ENCODE data around the gene KRT77. TPM values are rescaled to one million over a fixed set of nuclear protein-coding genes. Genes with fewer than 3 reads are reported as not detected.

The KRT77 gene
- total RNA-seq, 4 donors from 2014 or later = 122 to 659 (median 243) TPM

DNA sequence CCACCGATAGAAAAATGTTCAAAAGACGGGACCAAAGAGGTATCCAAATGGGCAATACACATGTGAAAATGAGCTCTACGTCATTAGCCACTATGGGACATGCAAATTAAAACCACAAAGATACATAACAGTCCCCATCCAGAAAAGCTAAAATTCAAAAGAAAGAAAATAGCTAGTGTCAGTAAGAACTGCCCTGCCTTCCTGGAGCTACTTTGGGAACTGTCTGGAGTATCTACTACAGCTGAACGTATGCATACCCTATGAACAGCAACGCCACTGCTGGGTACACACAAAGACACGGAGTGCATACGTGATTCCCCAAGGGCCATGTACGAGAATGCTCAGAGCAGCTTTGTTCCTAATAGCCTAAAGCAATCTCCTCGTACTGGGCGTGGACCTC lies 25.8 kb upstream of the KRT77 start:
- no peak overlapping the region for H3K4me3 ChIP-seq (ENCODE audit: low read depth, poor library complexity, severe bottlenecking)
- WGBS, 2 donors = 59 to 60% methylated on average over 10 of the region's 10 CpGs
- no peak for DNase-seq (ENCODE audit: low spot score in 2 of 2)
- intact Hi-C loops (cut with DNase I; ENCODE audit: low total_unique reads) = no loop called here
- TF ChIP-seq POLR2A (IDR thresholded peaks at IDR 0.05) = no peak
- TF ChIP-seq, protein P1, sequence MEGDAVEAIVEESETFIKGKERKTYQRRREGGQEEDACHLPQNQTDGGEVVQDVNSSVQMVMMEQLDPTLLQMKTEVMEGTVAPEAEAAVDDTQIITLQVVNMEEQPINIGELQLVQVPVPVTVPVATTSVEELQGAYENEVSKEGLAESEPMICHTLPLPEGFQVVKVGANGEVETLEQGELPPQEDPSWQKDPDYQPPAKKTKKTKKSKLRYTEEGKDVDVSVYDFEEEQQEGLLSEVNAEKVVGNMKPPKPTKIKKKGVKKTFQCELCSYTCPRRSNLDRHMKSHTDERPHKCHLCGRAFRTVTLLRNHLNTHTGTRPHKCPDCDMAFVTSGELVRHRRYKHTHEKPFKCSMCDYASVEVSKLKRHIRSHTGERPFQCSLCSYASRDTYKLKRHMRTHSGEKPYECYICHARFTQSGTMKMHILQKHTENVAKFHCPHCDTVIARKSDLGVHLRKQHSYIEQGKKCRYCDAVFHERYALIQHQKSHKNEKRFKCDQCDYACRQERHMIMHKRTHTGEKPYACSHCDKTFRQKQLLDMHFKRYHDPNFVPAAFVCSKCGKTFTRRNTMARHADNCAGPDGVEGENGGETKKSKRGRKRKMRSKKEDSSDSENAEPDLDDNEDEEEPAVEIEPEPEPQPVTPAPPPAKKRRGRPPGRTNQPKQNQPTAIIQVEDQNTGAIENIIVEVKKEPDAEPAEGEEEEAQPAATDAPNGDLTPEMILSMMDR (IDR thresholded peaks at IDR 0.05) = no peak

DNA sequence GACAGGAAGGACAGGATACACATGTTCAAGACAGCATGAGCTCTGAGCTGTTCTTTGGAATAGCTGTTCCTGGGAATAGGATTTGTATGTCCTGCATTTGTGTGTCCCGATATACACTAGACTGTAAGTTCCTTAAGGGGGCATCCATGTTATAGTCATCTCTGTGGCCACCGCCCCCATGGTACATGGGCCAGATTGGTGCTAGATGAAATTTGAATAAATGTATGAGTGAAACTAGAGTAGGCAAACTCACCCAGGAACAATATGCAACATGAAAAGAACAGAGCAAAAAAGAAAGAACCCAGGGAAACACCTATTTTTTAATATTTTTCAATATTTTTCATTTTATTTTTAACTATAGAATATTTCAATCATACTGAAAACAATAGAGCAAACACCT lies 25.1 kb upstream of the KRT77 start:
- H3K4me3 ChIP-seq (ENCODE audit: low read depth, poor library complexity, severe bottlenecking) = no peak overlapping the region
- WGBS, 2 donors = 90 to 92% methylated on average over 2 of the region's 2 CpGs
- intact Hi-C loops (cut with DNase I; ENCODE audit: low total_unique reads) = no loop called here
- no peak for DNase-seq (ENCODE audit: low spot score in 2 of 2)
- TF ChIP-seq POLR2A (IDR thresholded peaks at IDR 0.05) = no peak
- TF ChIP-seq, protein P1 (IDR thresholded peaks at IDR 0.05) = no peak

- intact Hi-C loops (cut with DNase I; ENCODE audit: low total_unique reads) = no loop called here
- DNase-seq (ENCODE audit: low spot score in 2 of 2) = no peak
- TF ChIP-seq, protein P1 (IDR thresholded peaks at IDR 0.05) = no peak
- no peak for TF ChIP-seq POLR2A (IDR thresholded peaks at IDR 0.05)
- H3K4me3 ChIP-seq (ENCODE audit: low read depth, poor library complexity, severe bottlenecking) = no peak overlapping the region
- WGBS, 2 donors = 80 to 85% methylated on average over 4 of the region's 4 CpGs
Measured at GRCh38 chr12:52727037-52727436, 23.7 kb upstream of the KRT77 start.

- intact Hi-C loops (cut with DNase I; ENCODE audit: low total_unique reads) = no loop called here
- TF ChIP-seq POLR2A (IDR thresholded peaks at IDR 0.05) = no peak
- TF ChIP-seq, protein P1 (IDR thresholded peaks at IDR 0.05) = no peak
- 57 to 69% methylated on average over 2 of the region's 2 CpGs for whole genome bisulfite sequencing, 2 donors
- no peak for DNase-seq (ENCODE audit: low spot score in 2 of 2)
- H3K4me3 ChIP-seq (ENCODE audit: low read depth, poor library complexity, severe bottlenecking) = no peak overlapping the region
Measured at GRCh38 chr12:52726451-52726850, 23.1 kb upstream of the KRT77 start.

DNA sequence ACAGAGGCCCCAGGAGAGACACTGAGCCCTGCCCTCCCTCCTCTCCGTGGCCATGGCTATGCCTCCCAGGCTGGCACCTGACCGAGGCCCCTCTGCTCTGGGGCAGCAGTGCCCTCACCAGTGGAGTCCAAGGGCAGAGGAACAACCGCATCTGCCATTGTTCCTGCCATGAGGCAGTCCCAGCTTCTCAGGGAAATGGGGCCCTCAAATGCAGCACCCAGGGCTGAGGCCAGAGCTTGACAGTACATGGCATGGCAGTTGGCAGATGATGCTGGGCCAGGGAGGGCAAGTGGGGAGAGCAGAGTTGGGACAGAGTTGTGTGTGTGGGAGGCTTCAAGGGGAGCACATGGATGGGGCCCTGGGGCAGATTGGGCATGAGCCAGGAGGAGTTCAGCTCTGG lies 21.1 kb upstream of the KRT77 start:
- TF ChIP-seq, protein P1 (IDR thresholded peaks at IDR 0.05) = no peak
- no peak for TF ChIP-seq POLR2A (IDR thresholded peaks at IDR 0.05)
- WGBS, 2 donors = 65 to 97% methylated on average over 3 of the region's 3 CpGs
- no peak for DNase-seq (ENCODE audit: low spot score in 2 of 2)
- intact Hi-C loops (cut with DNase I; ENCODE audit: low total_unique reads) = no loop called here
- H3K4me3 ChIP-seq (ENCODE audit: low read depth, poor library complexity, severe bottlenecking) = no peak overlapping the region

- no peak overlapping the region for H3K4me3 ChIP-seq (ENCODE audit: low read depth, poor library complexity, severe bottlenecking)
- WGBS, 2 donors = 68 to 76% methylated on average over 2 of the region's 2 CpGs
- TF ChIP-seq, protein P1 (IDR thresholded peaks at IDR 0.05) = no peak
- TF ChIP-seq POLR2A (IDR thresholded peaks at IDR 0.05) = no peak
- intact Hi-C loops (cut with DNase I; ENCODE audit: low total_unique reads) = no loop called here
- no peak for DNase-seq (ENCODE audit: low spot score in 2 of 2)
Measured at GRCh38 chr12:52722680-52723079, 19.4 kb upstream of the KRT77 start.

All from lower leg skin (tissue), 4 donors.